ENCODE results near the gene RPL7A.

Gene RPL7A

GRCh38 chr9:133349965-133350616, 2.1 kb downstream of the RPL7A start:
- DNase-seq = no peak

- no peak for DNase-seq
These were observed 3.5 kb downstream of the RPL7A start for GRCh38 chr9:133351526-133351907.

GRCh38 chr9:133351908-133352634, 4.1 kb downstream of the RPL7A start:
- DNase-seq = peak; percentile 40

- DNase-seq = no peak
These were observed 4.8 kb downstream of the RPL7A start for GRCh38 chr9:133352635-133353340.

- DNase-seq = no peak
These were observed 5.5 kb downstream of the RPL7A start for GRCh38 chr9:133353548-133353947.

GRCh38 chr9:133354766-133355165, 6.7 kb downstream of the RPL7A start:
- no peak for DNase-seq

GRCh38 chr9:133355881-133356357, 7.9 kb downstream of the RPL7A start:
- no peak for DNase-seq

- DNase-seq = peak; percentile 95
These were observed 8.5 kb downstream of the RPL7A start, which contains the start of the genes SURF1 and SURF2 for GRCh38 chr9:133356391-133357091. SURF1 (minus strand) TSS chr9:133356487; CDS start chr9:133356453, 34 bp downstream. SURF2 (plus strand) TSS chr9:133356550; CDS start chr9:133356593, 43 bp downstream.

- DNase-seq = no peak
These were observed 9.6 kb downstream of the RPL7A start for GRCh38 chr9:133357656-133358055.

GRCh38 chr9:133359399-133360175, 11.6 kb downstream of the RPL7A start:
- peak; percentile 53 for DNase-seq

- DNase-seq = no peak
These were observed 12.7 kb downstream of the RPL7A start for GRCh38 chr9:133360400-133361393.

GRCh38 chr9:133361507-133362092, 13.6 kb downstream of the RPL7A start:
- no peak for DNase-seq

GRCh38 chr9:133362359-133363044, 14.5 kb downstream of the RPL7A start:
- DNase-seq = no peak

- no peak for DNase-seq
These were observed 18.4 kb downstream of the RPL7A start for GRCh38 chr9:133366435-133366834.

GRCh38 chr9:133367221-133367620, 19.2 kb downstream of the RPL7A start:
- DNase-seq = no peak

- no peak for DNase-seq
These were observed 19.8 kb downstream of the RPL7A start for GRCh38 chr9:133367778-133368177.

- DNase-seq = no peak
These were observed 20.3 kb downstream of the RPL7A start for GRCh38 chr9:133368249-133368881.

- DNase-seq = no peak
These were observed 21.4 kb downstream of the RPL7A start for GRCh38 chr9:133369422-133369821.

GRCh38 chr9:133369933-133370332, 21.9 kb downstream of the RPL7A start:
- DNase-seq = no peak
